ENCODE data around the gene ZNF83.
"Not testable (repeated sequence)": the region's sequence is repeated elsewhere in the genome, so short reads cannot be mapped to it uniquely, and the experiment has no call there.

ZNF83 gene

GRCh38 chr19:52622261-52622660 is 15.9 kb downstream of the ZNF83 start:
- no peak for DNase-seq (ENCODE audit: low read depth)
- TF ChIP-seq CTCF (IDR thresholded peaks at IDR 0.05; ENCODE audit: control insufficient read depth, extremely low read depth, insufficient read depth) = no peak
- H3K4me3 ChIP-seq (ENCODE audit: low read depth, low read length) = no peak overlapping the region

GRCh38 chr19:52621376-52621775 is 16.8 kb downstream of the ZNF83 start:
- no peak for DNase-seq (ENCODE audit: low read depth)
- H3K4me3 ChIP-seq (ENCODE audit: low read depth, low read length) = no peak overlapping the region
- no peak for TF ChIP-seq CTCF (IDR thresholded peaks at IDR 0.05; ENCODE audit: control insufficient read depth, extremely low read depth, insufficient read depth)

- DNase-seq (ENCODE audit: low read depth) = no peak
- TF ChIP-seq CTCF (IDR thresholded peaks at IDR 0.05; ENCODE audit: control insufficient read depth, extremely low read depth, insufficient read depth) = no peak
- H3K4me3 ChIP-seq (ENCODE audit: low read depth, low read length) = no peak overlapping the region
These were observed 24.8 kb downstream of the ZNF83 start for GRCh38 chr19:52613299-52613906.

GRCh38 chr19:52603558-52604207 is 34.5 kb downstream of the ZNF83 start:
- H3K4me3 ChIP-seq (ENCODE audit: low read depth, low read length) = no peak overlapping the region
- no peak for DNase-seq (ENCODE audit: low read depth)
- TF ChIP-seq CTCF (IDR thresholded peaks at IDR 0.05; ENCODE audit: control insufficient read depth, extremely low read depth, insufficient read depth) = no peak

GRCh38 chr19:52602941-52603340 is 35.2 kb downstream of the ZNF83 start:
- no peak for DNase-seq (ENCODE audit: low read depth)
- no peak for TF ChIP-seq CTCF (IDR thresholded peaks at IDR 0.05; ENCODE audit: control insufficient read depth, extremely low read depth, insufficient read depth)
- H3K4me3 ChIP-seq (ENCODE audit: low read depth, low read length) = no peak overlapping the region

- DNase-seq (ENCODE audit: low read depth) = not testable (repeated sequence)
- H3K4me3 ChIP-seq (ENCODE audit: low read depth, low read length) = peak overlapping the region; percentile 70
These were observed 36.2 kb downstream of the ZNF83 start for GRCh38 chr19:52601974-52602366.

- peak overlapping the region; percentile 70 for H3K4me3 ChIP-seq (ENCODE audit: low read depth, low read length)
- peak; percentile 10; the same call in 1 of the 2 replicates for TF ChIP-seq CTCF (IDR thresholded peaks at IDR 0.05; ENCODE audit: control insufficient read depth, extremely low read depth, insufficient read depth)
- peak; percentile 56 for DNase-seq (ENCODE audit: low read depth)
These were observed 36.9 kb downstream of the ZNF83 start for GRCh38 chr19:52601025-52601973.

Measured in LNCaP clone FGC (cell line).